HL-60/S4 treated with retinoic acid at 250 ng/mL for 4 days and 3 days (cell line): Measurements from ENCODE around the gene TFF2.

Experiments
- in situ Hi-C: fragments of 300-500 bp; cut with MboI; formaldehyde crosslinking; loops from 2 replicates; pipeline ENCODE4 v1.7.0; 2022; ENCODE audit warnings: low sequenced_read_pairs

The TFF2 gene

GRCh38 chr21:42347601-42348327 is 3.0 kb downstream of the TFF2 start:
- in situ Hi-C loops: no loop called here

GRCh38 chr21:42346866-42347600 is 3.8 kb downstream of the TFF2 start:
- in situ Hi-C loops: no loop called here

GRCh38 chr21:42346441-42346840 is 4.4 kb downstream of the TFF2 start:
- in situ Hi-C loops: no loop called here

GRCh38 chr21:42344631-42345030 is 6.2 kb downstream of the TFF2 start:
- in situ Hi-C loops: no loop called here

GRCh38 chr21:42343963-42344510 is 6.8 kb downstream of the TFF2 start:
- in situ Hi-C loops: no loop called here

GRCh38 chr21:42343556-42343955 is 7.2 kb downstream of the TFF2 start:
- in situ Hi-C loops: no loop called here

DNA sequence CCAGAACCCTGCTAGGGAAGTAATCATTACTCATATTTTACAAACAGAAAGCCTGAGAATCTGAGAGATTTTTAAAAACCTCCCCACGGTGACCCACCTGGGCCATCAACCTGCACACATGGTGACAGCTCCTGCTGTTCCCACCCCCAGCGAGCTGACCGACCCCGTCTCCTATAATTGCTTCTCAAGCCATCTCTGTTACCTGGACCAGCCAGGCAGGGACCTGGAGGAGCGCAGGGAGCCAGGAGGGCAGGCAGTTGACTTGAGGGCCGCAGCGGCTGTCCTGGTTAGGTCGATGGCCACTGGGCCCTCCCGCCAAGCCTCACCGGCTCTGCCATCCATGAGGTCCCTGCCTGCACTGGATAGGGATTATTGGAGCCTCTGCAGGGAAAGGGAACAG is 7.7 kb downstream of the TFF2 start:
- in situ Hi-C loops: no loop called here

DNA sequence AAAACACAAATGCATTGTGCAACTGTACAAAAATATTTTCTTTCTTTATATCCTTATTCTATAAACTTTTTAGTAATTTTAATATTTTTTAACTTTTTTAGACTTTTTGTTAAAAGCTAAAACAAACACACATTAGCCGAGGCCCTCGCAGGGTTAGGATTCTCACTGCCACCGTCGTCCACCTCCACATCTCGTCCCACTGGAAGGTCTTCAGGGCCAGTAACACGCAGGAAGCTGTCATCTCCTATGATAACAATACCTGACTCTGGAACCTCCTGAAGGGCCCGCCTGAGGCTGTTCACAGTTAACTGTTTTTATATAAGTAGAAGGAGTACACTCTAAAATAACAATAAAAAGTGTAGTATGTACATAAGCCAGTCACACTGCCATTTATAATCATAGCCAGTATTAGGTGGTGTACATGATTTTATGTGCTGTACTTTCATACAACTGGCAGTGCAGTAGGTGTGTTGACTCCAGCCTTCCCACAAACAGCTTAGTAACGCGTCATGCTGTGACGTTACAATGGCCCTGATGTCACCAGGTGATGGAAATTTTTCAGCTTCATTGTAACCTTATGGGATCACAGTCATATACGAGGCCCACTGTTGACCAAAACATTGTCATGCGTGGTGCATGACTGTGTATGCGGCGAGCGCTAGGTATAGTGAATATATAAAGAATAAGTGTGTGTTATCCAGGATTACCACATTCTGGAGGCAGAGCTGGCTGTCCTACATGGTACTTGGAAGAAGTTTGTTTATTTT is 8.8 kb downstream of the TFF2 start:
- in situ Hi-C loops: no loop called here

DNA sequence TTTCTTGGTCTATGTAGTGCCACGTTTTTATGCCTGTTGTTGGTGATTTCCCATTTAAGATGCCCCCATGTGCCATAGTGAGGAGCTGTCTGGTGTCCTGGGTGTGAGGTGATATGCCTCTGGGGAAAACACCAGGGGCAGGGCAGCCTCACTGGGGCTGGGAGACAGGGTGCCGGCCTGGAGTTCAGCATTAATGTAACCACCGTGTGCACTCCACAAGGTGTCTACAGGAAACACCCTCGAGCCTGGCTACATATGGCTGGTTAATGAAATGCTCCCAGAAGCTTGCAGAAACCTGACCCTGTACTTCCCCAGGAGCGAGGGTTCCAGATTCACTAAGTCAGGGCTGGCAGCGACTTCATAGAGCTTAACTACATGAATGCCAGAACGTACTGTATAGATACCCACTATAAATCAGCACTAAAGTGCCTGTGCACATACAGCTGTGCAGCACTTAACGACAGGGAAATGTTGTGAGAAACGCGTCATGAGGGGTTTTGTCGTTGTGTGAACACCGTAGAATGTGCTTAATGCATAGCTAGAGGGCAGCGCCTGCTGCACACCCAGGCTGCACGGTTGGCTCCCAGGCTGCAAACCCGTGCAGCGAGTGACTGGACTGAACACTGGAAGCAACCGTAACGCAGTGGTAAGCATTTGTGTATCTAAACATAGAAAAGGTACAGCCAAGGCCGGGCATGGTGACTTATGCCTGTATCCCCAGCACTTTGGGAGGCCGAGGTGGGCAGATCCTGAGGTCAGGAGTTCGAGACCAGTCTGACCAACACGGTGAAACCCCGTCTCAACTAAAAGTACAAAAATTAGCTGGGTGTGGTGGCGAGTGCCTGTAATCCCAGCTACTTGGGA is 10.4 kb downstream of the TFF2 start:
- in situ Hi-C loops: no loop called here

GRCh38 chr21:42338729-42339715 is 11.8 kb downstream of the TFF2 start:
- in situ Hi-C loops: no loop called here

DNA sequence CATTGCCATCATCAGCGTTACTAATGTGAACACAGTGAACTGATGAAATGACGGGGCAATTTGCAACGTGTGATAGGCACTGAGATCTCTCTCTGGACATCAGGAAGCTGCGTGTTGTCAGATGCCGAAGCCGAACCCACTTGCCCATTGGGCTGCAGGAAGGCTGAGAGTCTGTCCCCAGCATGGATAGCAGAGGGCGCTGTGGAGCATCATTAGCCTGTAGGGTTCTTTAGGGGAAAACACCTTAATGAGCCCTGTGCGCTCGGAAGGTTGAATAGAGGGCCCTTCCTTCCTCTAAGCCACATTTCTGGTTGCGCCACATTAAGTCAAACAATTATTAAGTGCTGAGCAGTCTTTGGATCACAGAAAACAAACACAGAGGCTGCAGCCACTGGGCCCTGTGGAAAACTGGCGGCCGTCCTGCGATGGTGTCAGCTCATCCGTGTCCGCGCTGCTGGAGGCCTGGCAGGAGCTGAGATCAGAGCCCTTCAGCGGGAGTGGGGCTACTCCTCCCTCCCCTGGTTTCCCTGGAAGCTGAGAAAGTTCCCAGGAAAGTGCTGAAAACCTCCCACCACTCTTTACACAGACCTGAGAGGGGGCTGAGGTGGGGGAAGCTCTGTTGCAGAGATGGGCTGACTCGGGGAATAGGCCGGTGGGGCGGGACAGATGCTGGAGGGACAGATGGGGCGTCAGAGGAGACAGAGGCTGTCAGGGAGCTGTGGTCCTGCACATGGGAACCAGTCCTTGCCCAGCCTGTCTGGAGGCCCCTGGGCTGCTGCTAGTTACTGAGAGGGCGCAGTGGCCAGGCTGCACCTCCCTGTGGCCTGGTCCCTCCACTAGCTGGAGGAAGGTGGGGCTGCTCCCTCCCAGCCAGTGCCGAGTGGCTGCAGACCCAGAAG is 12.7 kb downstream of the TFF2 start:
- in situ Hi-C loops: no loop called here

DNA sequence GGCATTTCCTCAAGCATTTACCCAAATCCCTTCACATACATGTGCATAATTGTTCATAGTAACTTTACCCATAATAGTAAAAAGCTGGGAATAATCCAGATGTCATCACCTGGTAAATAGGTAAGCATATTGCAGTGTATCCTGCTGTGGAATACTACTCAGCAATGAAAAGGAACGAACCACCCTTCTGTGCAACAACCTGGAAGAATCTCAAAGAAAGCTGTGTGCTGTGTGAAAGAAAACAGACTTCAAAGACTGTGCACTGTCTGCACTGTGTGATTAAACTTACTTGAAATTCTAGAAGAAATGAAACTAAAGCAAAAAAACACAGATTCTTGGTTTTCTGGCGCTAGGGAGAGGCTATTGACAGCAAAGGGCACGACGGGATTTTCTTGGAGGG is 13.5 kb downstream of the TFF2 start:
- in situ Hi-C loops: no loop called here

GRCh38 chr21:42336054-42336453 is 14.7 kb downstream of the TFF2 start:
- in situ Hi-C loops: no loop called here

DNA sequence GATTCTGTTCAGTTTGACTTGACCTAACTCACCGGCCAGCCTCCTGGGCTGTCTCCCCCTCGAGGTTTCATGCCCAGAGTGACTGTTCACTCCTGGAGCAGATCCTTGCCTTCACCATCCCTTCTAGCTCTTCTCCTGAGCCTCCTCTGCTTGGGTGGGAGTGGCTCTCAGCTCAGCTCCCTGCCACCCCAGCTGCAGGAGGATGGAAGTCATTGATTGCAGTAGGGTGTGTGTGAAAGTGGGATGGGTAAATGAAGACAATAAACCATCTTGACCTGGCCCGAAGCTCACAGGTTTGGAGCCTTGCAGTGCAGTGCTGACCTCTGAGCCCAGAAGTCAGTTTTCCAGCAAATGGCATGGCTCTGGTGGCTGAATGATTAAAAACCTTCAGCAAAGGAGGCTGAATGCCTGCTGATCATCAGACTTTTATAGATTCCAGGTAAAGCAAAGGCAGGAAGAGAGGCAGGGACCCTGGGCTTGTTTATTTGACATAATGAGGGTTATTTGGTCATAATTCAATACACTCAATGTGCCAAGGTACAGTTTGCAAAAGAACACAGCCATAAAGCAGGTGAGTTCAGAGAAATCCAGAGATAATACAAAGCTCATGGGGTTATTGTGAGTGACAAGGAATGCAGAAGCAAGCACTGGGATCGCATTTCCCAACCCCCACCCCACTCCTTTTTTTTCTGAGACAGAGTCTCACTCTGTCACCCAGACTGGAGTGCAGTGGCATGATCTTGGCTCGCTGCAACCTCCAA is 18.1 kb downstream of the TFF2 start:
- in situ Hi-C loops: no loop called here

- in situ Hi-C loops: no loop called here
Observed at GRCh38 chr21:42331660-42332059, 19.1 kb downstream of the TFF2 start.

GRCh38 chr21:42330380-42331371 is 20.1 kb downstream of the TFF2 start:
- in situ Hi-C loops: no loop called here
